ENCODE data around the gene NSFL1C. TPM values are rescaled to one million over a fixed set of nuclear protein-coding genes. Genes with fewer than 3 reads are reported as not detected.

NSFL1C gene
- total RNA-seq, 3 donors from 2014 or later, result 70.3 to 84.1 (median 80.0) TPM

- H3K4me1 ChIP-seq (ENCODE audit: low read depth), result peaks cover 12% of the 10 kb centered on the region
- DNase-seq, result no peak
- H3K36me3 ChIP-seq (ENCODE audit: low read depth), result no peaks in the 10 kb centered on the region
- H3K4me3 ChIP-seq, result no peak overlapping the region
- TF ChIP-seq, protein P1, sequence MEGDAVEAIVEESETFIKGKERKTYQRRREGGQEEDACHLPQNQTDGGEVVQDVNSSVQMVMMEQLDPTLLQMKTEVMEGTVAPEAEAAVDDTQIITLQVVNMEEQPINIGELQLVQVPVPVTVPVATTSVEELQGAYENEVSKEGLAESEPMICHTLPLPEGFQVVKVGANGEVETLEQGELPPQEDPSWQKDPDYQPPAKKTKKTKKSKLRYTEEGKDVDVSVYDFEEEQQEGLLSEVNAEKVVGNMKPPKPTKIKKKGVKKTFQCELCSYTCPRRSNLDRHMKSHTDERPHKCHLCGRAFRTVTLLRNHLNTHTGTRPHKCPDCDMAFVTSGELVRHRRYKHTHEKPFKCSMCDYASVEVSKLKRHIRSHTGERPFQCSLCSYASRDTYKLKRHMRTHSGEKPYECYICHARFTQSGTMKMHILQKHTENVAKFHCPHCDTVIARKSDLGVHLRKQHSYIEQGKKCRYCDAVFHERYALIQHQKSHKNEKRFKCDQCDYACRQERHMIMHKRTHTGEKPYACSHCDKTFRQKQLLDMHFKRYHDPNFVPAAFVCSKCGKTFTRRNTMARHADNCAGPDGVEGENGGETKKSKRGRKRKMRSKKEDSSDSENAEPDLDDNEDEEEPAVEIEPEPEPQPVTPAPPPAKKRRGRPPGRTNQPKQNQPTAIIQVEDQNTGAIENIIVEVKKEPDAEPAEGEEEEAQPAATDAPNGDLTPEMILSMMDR (IDR thresholded peaks at IDR 0.05), result no peak
- ATAC-seq, result no peak
- intact Hi-C loops (cut with DNase I, micrococcal nuclease), result no loop called here
- no peaks in the 10 kb centered on the region for H3K9me3 ChIP-seq
Measured at GRCh38 chr20:1462834-1463233, 3.8 kb downstream of the NSFL1C start.

GRCh38 chr20:1462001-1462400, 4.6 kb downstream of the NSFL1C start:
- H3K4me1 ChIP-seq (ENCODE audit: low read depth), result peaks cover 12% of the 10 kb centered on the region
- TF ChIP-seq, protein P1 (IDR thresholded peaks at IDR 0.05), result no peak
- intact Hi-C loops (cut with DNase I, micrococcal nuclease), result no loop called here
- no peak for ATAC-seq
- H3K36me3 ChIP-seq (ENCODE audit: low read depth), result no peaks in the 10 kb centered on the region
- no peaks in the 10 kb centered on the region for H3K9me3 ChIP-seq
- no peak overlapping the region for H3K4me3 ChIP-seq
- DNase-seq, result no peak

GRCh38 chr20:1460275-1460674, 6.4 kb downstream of the NSFL1C start:
- TF ChIP-seq, protein P1 (IDR thresholded peaks at IDR 0.05), result no peak
- H3K9me3 ChIP-seq, result no peaks in the 10 kb centered on the region
- H3K4me1 ChIP-seq (ENCODE audit: low read depth), result peaks cover 6% of the 10 kb centered on the region
- ATAC-seq (no peak), DNase-seq (no peak)
- H3K4me3 ChIP-seq, result no peak overlapping the region
- no peaks in the 10 kb centered on the region for H3K36me3 ChIP-seq (ENCODE audit: low read depth)
- intact Hi-C loops (cut with DNase I, micrococcal nuclease), result no loop called here

DNA sequence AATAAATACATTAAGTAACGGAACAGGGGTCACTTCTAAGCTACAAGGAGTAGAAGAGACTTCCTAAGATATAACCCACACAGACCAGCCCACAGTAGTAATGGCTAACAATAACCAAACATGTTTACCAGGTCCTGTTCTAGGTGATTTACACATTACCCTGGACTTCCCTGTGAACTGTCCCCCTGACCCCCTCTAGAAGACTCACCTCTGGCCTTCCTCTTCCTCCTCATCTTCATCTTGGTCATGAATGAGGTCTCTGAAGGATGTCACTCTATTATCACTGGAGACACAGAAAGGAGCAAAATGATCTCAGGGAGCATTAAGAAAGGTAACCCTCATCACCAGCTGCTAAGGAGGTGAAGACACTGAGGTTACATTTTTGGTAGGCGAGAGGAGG, 8.7 kb downstream of the NSFL1C start:
- intact Hi-C loops (cut with DNase I, micrococcal nuclease), result no loop called here
- TF ChIP-seq, protein P1 (IDR thresholded peaks at IDR 0.05), result no peak
- Histone ChIP-seq H3K36me3 (ENCODE audit: low read depth) (no peaks in the 10 kb centered on the region), H3K4me1 (ENCODE audit: low read depth) (no peaks in the 10 kb centered on the region), H3K4me3 (no peak overlapping the region), H3K9me3 (no peaks in the 10 kb centered on the region)
- DNase-seq (no peak), ATAC-seq (no peak)

GRCh38 chr20:1456300-1456699, 10.3 kb downstream of the NSFL1C start:
- ATAC-seq (no peak), DNase-seq (no peak)
- H3K36me3 ChIP-seq (ENCODE audit: low read depth), result peaks cover 8% of the 10 kb centered on the region
- intact Hi-C loops (cut with DNase I, micrococcal nuclease), result no loop called here
- TF ChIP-seq, protein P1 (IDR thresholded peaks at IDR 0.05), result no peak
- H3K4me3 ChIP-seq, result no peak overlapping the region
- H3K9me3 ChIP-seq, result no peaks in the 10 kb centered on the region
- no peaks in the 10 kb centered on the region for H3K4me1 ChIP-seq (ENCODE audit: low read depth)

- TF ChIP-seq, protein P1 (IDR thresholded peaks at IDR 0.05), result no peak
- no peaks in the 10 kb centered on the region for H3K4me1 ChIP-seq (ENCODE audit: low read depth)
- H3K9me3 ChIP-seq, result no peaks in the 10 kb centered on the region
- H3K4me3 ChIP-seq, result no peak overlapping the region
- no peak for ATAC-seq
- H3K36me3 ChIP-seq (ENCODE audit: low read depth), result peaks cover 23% of the 10 kb centered on the region
- intact Hi-C loops (cut with DNase I, micrococcal nuclease), result no loop called here
- DNase-seq, result no peak
Measured at GRCh38 chr20:1450926-1451491, 15.6 kb downstream of the NSFL1C start.
